Retinal pigment epithelial cell (primary cell): ENCODE data around the gene BFSP1.

Source experiments
- DNase-seq: peaks from one replicate; pipeline ENCODE4 v3.0.0-alpha.2; 2010; ENCODE audit warnings: low read depth
- H3K4me3 ChIP-seq: 2 replicates; pipeline ENCODE4 v1.5.1; 2011; ENCODE audit warnings: mild to moderate bottlenecking, low read length, control low read depth, moderate library complexity
- TF ChIP-seq, protein P1 (sequence below): conservative IDR thresholded peaks from 2 replicates; pipeline ENCODE4 v1.5.1; 2011; ENCODE audit warnings: low read depth, low read length, control low read depth, inconsistent platforms

Gene BFSP1

GRCh38 chr20:17449031-17449430 is 82.1 kb downstream of the BFSP1 start:
- H3K4me3 ChIP-seq, result no peak overlapping the region
- TF ChIP-seq, protein P1, sequence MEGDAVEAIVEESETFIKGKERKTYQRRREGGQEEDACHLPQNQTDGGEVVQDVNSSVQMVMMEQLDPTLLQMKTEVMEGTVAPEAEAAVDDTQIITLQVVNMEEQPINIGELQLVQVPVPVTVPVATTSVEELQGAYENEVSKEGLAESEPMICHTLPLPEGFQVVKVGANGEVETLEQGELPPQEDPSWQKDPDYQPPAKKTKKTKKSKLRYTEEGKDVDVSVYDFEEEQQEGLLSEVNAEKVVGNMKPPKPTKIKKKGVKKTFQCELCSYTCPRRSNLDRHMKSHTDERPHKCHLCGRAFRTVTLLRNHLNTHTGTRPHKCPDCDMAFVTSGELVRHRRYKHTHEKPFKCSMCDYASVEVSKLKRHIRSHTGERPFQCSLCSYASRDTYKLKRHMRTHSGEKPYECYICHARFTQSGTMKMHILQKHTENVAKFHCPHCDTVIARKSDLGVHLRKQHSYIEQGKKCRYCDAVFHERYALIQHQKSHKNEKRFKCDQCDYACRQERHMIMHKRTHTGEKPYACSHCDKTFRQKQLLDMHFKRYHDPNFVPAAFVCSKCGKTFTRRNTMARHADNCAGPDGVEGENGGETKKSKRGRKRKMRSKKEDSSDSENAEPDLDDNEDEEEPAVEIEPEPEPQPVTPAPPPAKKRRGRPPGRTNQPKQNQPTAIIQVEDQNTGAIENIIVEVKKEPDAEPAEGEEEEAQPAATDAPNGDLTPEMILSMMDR, result no peak
- DNase-seq, result no peak

- TF ChIP-seq, protein P1, result no peak
- DNase-seq, result no peak
- H3K4me3 ChIP-seq, result no peak overlapping the region
Measured at GRCh38 chr20:17448071-17448470, 83.1 kb downstream of the BFSP1 start.

- no peak overlapping the region for H3K4me3 ChIP-seq
- TF ChIP-seq, protein P1, result no peak
- no peak for DNase-seq
Measured at GRCh38 chr20:17446171-17446570, 85.0 kb downstream of the BFSP1 start.

GRCh38 chr20:17445543-17445942 is 85.6 kb downstream of the BFSP1 start:
- TF ChIP-seq, protein P1, result no peak
- no peak overlapping the region for H3K4me3 ChIP-seq
- no peak for DNase-seq

- no peak for DNase-seq
- H3K4me3 ChIP-seq, result no peak overlapping the region
- TF ChIP-seq, protein P1, result no peak
Measured at GRCh38 chr20:17444091-17444490, 87.1 kb downstream of the BFSP1 start.
